Measurements from ENCODE around the gene SELENOF. TPM values are rescaled to one million over a fixed set of nuclear protein-coding genes. Genes with fewer than 3 reads are reported as not detected.

The SELENOF gene
- total and polyA plus RNA-seq, 2 donors (not counting 1 experiment from before 2014, with no cell fraction given), result 207 to 351 TPM

Other genes with a start within 250 kb of the SELENOF start
- 33.4 and 41.5 TPM in 2 replicates for gene SH3GLB1, start 209.6 kb downstream of the SELENOF start, total RNA-seq
- gene SH3GLB1, start 209.6 kb downstream of the SELENOF start, polyA plus RNA-seq, result 65.2 and 80.2 TPM in 2 replicates
- gene HS2ST1, start 509 bp upstream of the SELENOF start, total RNA-seq, result 22.5 and 24.7 TPM in 2 replicates
- gene HS2ST1, start 509 bp upstream of the SELENOF start, polyA plus RNA-seq, result 19.2 and 23.2 TPM in 2 replicates

All from fibroblast of lung (primary cell).